Measurements from ENCODE around the gene SLC35B3. TPM values are rescaled to one million over a fixed set of nuclear protein-coding genes. Genes with fewer than 3 reads are reported as not detected.
A peak's percentile ranks its signal among the peaks of the same experiment; 100 is the strongest.
"Not testable (repeated sequence)": the region's sequence is repeated elsewhere in the genome, so short reads cannot be mapped to it uniquely, and the experiment has no call there.

The SLC35B3 gene
- total and polyA plus RNA-seq, 2 experiments from 2014 or later = 6.3 to 11.9 TPM

- no peak for DNase-seq (ENCODE audit: low read depth in 1 of 2, low spot score in 1 of 2)
- peak overlapping the region; percentile 82 for H3K27ac ChIP-seq
- no peak for TF ChIP-seq CTCF (IDR thresholded peaks at IDR 0.05; ENCODE audit: low read depth, low read length)
Measured at GRCh38 chr6:8434727-8435092, 635 bp downstream of the SLC35B3 start.

GRCh38 chr6:8432614-8433013, 2.7 kb downstream of the SLC35B3 start:
- H3K4me1 ChIP-seq (ENCODE audit: low read depth) = peaks cover 10% of the 10 kb centered on the region
- H3K4me3 ChIP-seq = no peak overlapping the region
- TF ChIP-seq CTCF (IDR thresholded peaks at IDR 0.05; ENCODE audit: low read depth, low read length) = no peak
- no peaks in the 10 kb centered on the region for H3K27me3 ChIP-seq
- DNase-seq (ENCODE audit: low read depth in 1 of 2, low spot score in 1 of 2) = no peak
- no peak overlapping the region for H3K27ac ChIP-seq
- peaks cover under 1% of the 10 kb centered on the region for H3K36me3 ChIP-seq
- no peaks in the 10 kb centered on the region for H3K9me3 ChIP-seq (ENCODE audit: low read depth)

More at GRCh38 chr6:8434727-8435092, 635 bp downstream of the SLC35B3 start:
- H3K36me3 ChIP-seq = no peaks in the 10 kb centered on the region
- peaks cover 13% of the 10 kb centered on the region for H3K4me1 ChIP-seq (ENCODE audit: low read depth)
- H3K27me3 ChIP-seq = no peaks in the 10 kb centered on the region
- H3K9me3 ChIP-seq (ENCODE audit: low read depth) = no peaks in the 10 kb centered on the region
- H3K4me3 ChIP-seq = peak overlapping the region; percentile 93

GRCh38 chr6:8429821-8430220, 5.5 kb downstream of the SLC35B3 start:
- no peak for DNase-seq (ENCODE audit: low read depth in 1 of 2, low spot score in 1 of 2)
- H3K27me3 ChIP-seq = no peaks in the 10 kb centered on the region
- no peak for TF ChIP-seq CTCF (IDR thresholded peaks at IDR 0.05; ENCODE audit: low read depth, low read length)
- H3K36me3 ChIP-seq = peaks cover 10% of the 10 kb centered on the region
- H3K9me3 ChIP-seq (ENCODE audit: low read depth) = no peaks in the 10 kb centered on the region
- peaks cover 10% of the 10 kb centered on the region for H3K4me1 ChIP-seq (ENCODE audit: low read depth)
- H3K4me3 ChIP-seq = no peak overlapping the region
- no peak overlapping the region for H3K27ac ChIP-seq

GRCh38 chr6:8426544-8426943, 8.8 kb downstream of the SLC35B3 start:
- not testable (repeated sequence) for H3K27me3 ChIP-seq; DNase-seq (ENCODE audit: low read depth in 1 of 2, low spot score in 1 of 2); H3K4me1 ChIP-seq (ENCODE audit: low read depth); H3K9me3 ChIP-seq (ENCODE audit: low read depth); H3K4me3 ChIP-seq; H3K27ac ChIP-seq
- peaks cover 14% of the 10 kb centered on the region for H3K36me3 ChIP-seq

GRCh38 chr6:8420031-8420588, 15.2 kb downstream of the SLC35B3 start:
- peaks cover 25% of the 10 kb centered on the region for H3K36me3 ChIP-seq
- DNase-seq (ENCODE audit: low read depth in 1 of 2, low spot score in 1 of 2) = no peak
- no peaks in the 10 kb centered on the region for H3K4me1 ChIP-seq (ENCODE audit: low read depth)
- H3K27ac ChIP-seq = no peak overlapping the region
- no peak overlapping the region for H3K4me3 ChIP-seq
- H3K27me3 ChIP-seq = no peaks in the 10 kb centered on the region
- no peaks in the 10 kb centered on the region for H3K9me3 ChIP-seq (ENCODE audit: low read depth)
- no peak for TF ChIP-seq CTCF (IDR thresholded peaks at IDR 0.05; ENCODE audit: low read depth, low read length)

GRCh38 chr6:8415913-8416312, 19.4 kb downstream of the SLC35B3 start:
- no peak overlapping the region for H3K4me3 ChIP-seq
- no peak overlapping the region for H3K27ac ChIP-seq
- H3K4me1 ChIP-seq (ENCODE audit: low read depth) = no peaks in the 10 kb centered on the region
- no peak for DNase-seq (ENCODE audit: low read depth in 1 of 2, low spot score in 1 of 2)
- no peaks in the 10 kb centered on the region for H3K27me3 ChIP-seq
- H3K36me3 ChIP-seq = peaks cover 32% of the 10 kb centered on the region
- TF ChIP-seq CTCF (IDR thresholded peaks at IDR 0.05; ENCODE audit: low read depth, low read length) = no peak
- no peaks in the 10 kb centered on the region for H3K9me3 ChIP-seq (ENCODE audit: low read depth)

Measured in cardiac muscle cell (in vitro differentiated cells and primary cell).